NCI-H1436 (cell line): ENCODE results near the gene SARS1.
A peak's percentile ranks its signal among the peaks of the same experiment; 100 is the strongest.

Source experiments
- DNase-seq: peaks from one replicate; lab custom pipeline; 2025; lab: John Stamatoyannopoulos, UW

Gene SARS1

GRCh38 chr1:109263234-109263596 is 49.5 kb downstream of the SARS1 start:
- peak; percentile 27 for DNase-seq

GRCh38 chr1:109263597-109264378 is 50.1 kb downstream of the SARS1 start:
- peak; percentile 28 for DNase-seq

GRCh38 chr1:109264379-109264755 is 50.6 kb downstream of the SARS1 start:
- no peak for DNase-seq

GRCh38 chr1:109265016-109265415 is 51.3 kb downstream of the SARS1 start:
- no peak for DNase-seq

- no peak for DNase-seq
These were observed 52.1 kb downstream of the SARS1 start for GRCh38 chr1:109265741-109266330.

GRCh38 chr1:109266965-109267364 is 53.2 kb downstream of the SARS1 start:
- no peak for DNase-seq

GRCh38 chr1:109267743-109268300 is 54.1 kb downstream of the SARS1 start:
- no peak for DNase-seq

GRCh38 chr1:109268431-109269211 is 54.9 kb downstream of the SARS1 start:
- no peak for DNase-seq

GRCh38 chr1:109269212-109269980 is 55.7 kb downstream of the SARS1 start:
- no peak for DNase-seq

GRCh38 chr1:109269981-109270622 is 56.4 kb downstream of the SARS1 start:
- no peak for DNase-seq

GRCh38 chr1:109270623-109271317 is 57.1 kb downstream of the SARS1 start:
- no peak for DNase-seq

- no peak for DNase-seq
These were observed 57.7 kb downstream of the SARS1 start for GRCh38 chr1:109271458-109271857.

GRCh38 chr1:109272021-109272799 is 58.5 kb downstream of the SARS1 start:
- DNase-seq = no peak

GRCh38 chr1:109272831-109273547 is 59.3 kb downstream of the SARS1 start:
- DNase-seq = no peak

- no peak for DNase-seq
These were observed 60.0 kb downstream of the SARS1 start for GRCh38 chr1:109273570-109274288.

GRCh38 chr1:109274533-109275476 is 61.1 kb downstream of the SARS1 start:
- no peak for DNase-seq

GRCh38 chr1:109275706-109276345 is 62.1 kb downstream of the SARS1 start:
- DNase-seq = no peak
